ENCODE data around the gene FHOD3. TPM values are rescaled to one million over a fixed set of nuclear protein-coding genes. Genes with fewer than 3 reads are reported as not detected.

FHOD3 gene
- total and polyA plus RNA-seq, 4 donors: 0.57 to 1.3 (median 1.2) TPM; not detected in 1

GRCh38 chr18:36817039-36817438 is 519.5 kb downstream of the FHOD3 start:
- no peak for DNase-seq (ENCODE audit: low spot score)
- H3K4me3 ChIP-seq (ENCODE audit: low read depth in 1 of 3, low read length in 3 of 3): no peak overlapping the region
- TF ChIP-seq, protein P1, sequence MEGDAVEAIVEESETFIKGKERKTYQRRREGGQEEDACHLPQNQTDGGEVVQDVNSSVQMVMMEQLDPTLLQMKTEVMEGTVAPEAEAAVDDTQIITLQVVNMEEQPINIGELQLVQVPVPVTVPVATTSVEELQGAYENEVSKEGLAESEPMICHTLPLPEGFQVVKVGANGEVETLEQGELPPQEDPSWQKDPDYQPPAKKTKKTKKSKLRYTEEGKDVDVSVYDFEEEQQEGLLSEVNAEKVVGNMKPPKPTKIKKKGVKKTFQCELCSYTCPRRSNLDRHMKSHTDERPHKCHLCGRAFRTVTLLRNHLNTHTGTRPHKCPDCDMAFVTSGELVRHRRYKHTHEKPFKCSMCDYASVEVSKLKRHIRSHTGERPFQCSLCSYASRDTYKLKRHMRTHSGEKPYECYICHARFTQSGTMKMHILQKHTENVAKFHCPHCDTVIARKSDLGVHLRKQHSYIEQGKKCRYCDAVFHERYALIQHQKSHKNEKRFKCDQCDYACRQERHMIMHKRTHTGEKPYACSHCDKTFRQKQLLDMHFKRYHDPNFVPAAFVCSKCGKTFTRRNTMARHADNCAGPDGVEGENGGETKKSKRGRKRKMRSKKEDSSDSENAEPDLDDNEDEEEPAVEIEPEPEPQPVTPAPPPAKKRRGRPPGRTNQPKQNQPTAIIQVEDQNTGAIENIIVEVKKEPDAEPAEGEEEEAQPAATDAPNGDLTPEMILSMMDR (IDR thresholded peaks at IDR 0.05; ENCODE audit: low read depth, low read length, missing input control): no peak
- TF ChIP-seq, protein P2, sequence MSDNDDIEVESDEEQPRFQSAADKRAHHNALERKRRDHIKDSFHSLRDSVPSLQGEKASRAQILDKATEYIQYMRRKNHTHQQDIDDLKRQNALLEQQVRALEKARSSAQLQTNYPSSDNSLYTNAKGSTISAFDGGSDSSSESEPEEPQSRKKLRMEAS (IDR thresholded peaks at IDR 0.05): no peak
- no peak for TF ChIP-seq ATF3 (IDR thresholded peaks at IDR 0.05)
- TF ChIP-seq NR2F2 (IDR thresholded peaks at IDR 0.05): no peak
- TF ChIP-seq HNF4G (IDR thresholded peaks at IDR 0.05): no peak
- no peak for TF ChIP-seq JUND (IDR thresholded peaks at IDR 0.05)
- TF ChIP-seq RAD21 (IDR thresholded peaks at IDR 0.05): no peak
- no peak for TF ChIP-seq SP1 (IDR thresholded peaks at IDR 0.05)
- TF ChIP-seq RXRA (IDR thresholded peaks at IDR 0.05): no peak
- no peak for TF ChIP-seq HNF4A (conservative IDR thresholded peaks at IDR 0.05)
- no peak for TF ChIP-seq GABPA (IDR thresholded peaks at IDR 0.05 in 1 of 2, conservative IDR thresholded peaks at IDR 0.05 in 1 of 2)
- no peak for TF ChIP-seq EGR1 (IDR thresholded peaks at IDR 0.05; ENCODE audit: low read depth in 2 of 2)
- no peak for TF ChIP-seq FOXA1 (IDR thresholded peaks at IDR 0.05)
- TF ChIP-seq YY1 (IDR thresholded peaks at IDR 0.05): no peak
- 98% methylated on average over 1 of the region's 1 CpG for WGBS
- no peaks in the 10 kb centered on the region for H3K4me1 ChIP-seq (ENCODE audit: control insufficient read depth in 4 of 4, insufficient read depth in 4 of 4, low read length in 3 of 4)
- peaks cover 0 to 4% (median 3%) of the 10 kb centered on the region in 4 donors for H3K36me3 ChIP-seq (ENCODE audit: control insufficient read depth in 4 of 4, insufficient read depth in 3 of 4, low read depth in 1 of 4, low read length in 3 of 4)
- no peak overlapping the region for H3K9ac ChIP-seq (ENCODE audit: low read depth in 1 of 2, low read length in 2 of 2)
- no peaks in the 10 kb centered on the region for H3K27me3 ChIP-seq (ENCODE audit: control insufficient read depth in 4 of 4, insufficient read depth in 4 of 4, low read length in 3 of 4)
- H3K27ac ChIP-seq (ENCODE audit: low read depth in 1 of 2, low read length in 2 of 2): no peak overlapping the region
- no peaks in the 10 kb centered on the region for H3K9me3 ChIP-seq (ENCODE audit: control insufficient read depth in 4 of 4, low read length in 3 of 4)

GRCh38 chr18:36818652-36819051 is 521.1 kb downstream of the FHOD3 start:
- no peak overlapping the region for H3K27ac ChIP-seq (ENCODE audit: low read depth in 1 of 2, low read length in 2 of 2)
- H3K36me3 ChIP-seq (ENCODE audit: control insufficient read depth in 4 of 4, insufficient read depth in 3 of 4, low read depth in 1 of 4, low read length in 3 of 4): peaks cover 0 to 4% (median 3%) of the 10 kb centered on the region in 4 donors
- no peaks in the 10 kb centered on the region for H3K9me3 ChIP-seq (ENCODE audit: control insufficient read depth in 4 of 4, low read length in 3 of 4)
- WGBS: 98% methylated on average over 3 of the region's 3 CpGs
- H3K9ac ChIP-seq (ENCODE audit: low read depth in 1 of 2, low read length in 2 of 2): no peak overlapping the region
- no peak for DNase-seq (ENCODE audit: low spot score)
- no peak overlapping the region for H3K4me3 ChIP-seq (ENCODE audit: low read depth in 1 of 3, low read length in 3 of 3)
- H3K4me1 ChIP-seq (ENCODE audit: control insufficient read depth in 4 of 4, insufficient read depth in 4 of 4, low read length in 3 of 4): no peaks in the 10 kb centered on the region
- H3K27me3 ChIP-seq (ENCODE audit: control insufficient read depth in 4 of 4, insufficient read depth in 4 of 4, low read length in 3 of 4): no peaks in the 10 kb centered on the region
- no peak for TF ChIP-seq TAF1 (conservative IDR thresholded peaks at IDR 0.05)
- TF ChIP-seq, protein P3, sequence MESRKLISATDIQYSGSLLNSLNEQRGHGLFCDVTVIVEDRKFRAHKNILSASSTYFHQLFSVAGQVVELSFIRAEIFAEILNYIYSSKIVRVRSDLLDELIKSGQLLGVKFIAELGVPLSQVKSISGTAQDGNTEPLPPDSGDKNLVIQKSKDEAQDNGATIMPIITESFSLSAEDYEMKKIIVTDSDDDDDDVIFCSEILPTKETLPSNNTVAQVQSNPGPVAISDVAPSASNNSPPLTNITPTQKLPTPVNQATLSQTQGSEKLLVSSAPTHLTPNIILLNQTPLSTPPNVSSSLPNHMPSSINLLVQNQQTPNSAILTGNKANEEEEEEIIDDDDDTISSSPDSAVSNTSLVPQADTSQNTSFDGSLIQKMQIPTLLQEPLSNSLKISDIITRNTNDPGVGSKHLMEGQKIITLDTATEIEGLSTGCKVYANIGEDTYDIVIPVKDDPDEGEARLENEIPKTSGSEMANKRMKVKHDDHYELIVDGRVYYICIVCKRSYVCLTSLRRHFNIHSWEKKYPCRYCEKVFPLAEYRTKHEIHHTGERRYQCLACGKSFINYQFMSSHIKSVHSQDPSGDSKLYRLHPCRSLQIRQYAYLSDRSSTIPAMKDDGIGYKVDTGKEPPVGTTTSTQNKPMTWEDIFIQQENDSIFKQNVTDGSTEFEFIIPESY (IDR thresholded peaks at IDR 0.05): no peak

- Histone ChIP-seq H3K9ac (ENCODE audit: low read depth in 1 of 2, low read length in 2 of 2) (no peak overlapping the region), H3K4me3 (ENCODE audit: low read depth in 1 of 3, low read length in 3 of 3) (no peak overlapping the region), H3K4me1 (ENCODE audit: control insufficient read depth in 4 of 4, insufficient read depth in 4 of 4, low read length in 3 of 4) (no peaks in the 10 kb centered on the region), H3K27me3 (ENCODE audit: control insufficient read depth in 4 of 4, insufficient read depth in 4 of 4, low read length in 3 of 4) (no peaks in the 10 kb centered on the region), H3K36me3 (ENCODE audit: control insufficient read depth in 4 of 4, insufficient read depth in 3 of 4, low read depth in 1 of 4, low read length in 3 of 4) (peaks cover 0 to 4% (median 1%) of the 10 kb centered on the region in 4 donors), H3K27ac (ENCODE audit: low read depth in 1 of 2, low read length in 2 of 2) (no peak overlapping the region), H3K9me3 (ENCODE audit: control insufficient read depth in 4 of 4, low read length in 3 of 4) (no peaks in the 10 kb centered on the region)
- DNase-seq (ENCODE audit: low spot score): no peak
- TF ChIP-seq JUND (IDR thresholded peaks at IDR 0.05) (no peak), HNF4G (IDR thresholded peaks at IDR 0.05) (no peak), RXRA (IDR thresholded peaks at IDR 0.05) (no peak), NR2F2 (IDR thresholded peaks at IDR 0.05) (no peak), FOXA1 (IDR thresholded peaks at IDR 0.05) (no peak), FOXA2 (IDR thresholded peaks at IDR 0.05) (no peak), GABPA (IDR thresholded peaks at IDR 0.05 in 1 of 2, conservative IDR thresholded peaks at IDR 0.05 in 1 of 2) (no peak), EGR1 (IDR thresholded peaks at IDR 0.05; ENCODE audit: low read depth in 2 of 2) (no peak), TAF1 (conservative IDR thresholded peaks at IDR 0.05) (no peak), YY1 (IDR thresholded peaks at IDR 0.05) (no peak), HNF4A (conservative IDR thresholded peaks at IDR 0.05) (no peak)
- TF ChIP-seq, protein P3 (IDR thresholded peaks at IDR 0.05): no peak
- TF ChIP-seq, protein P2 (IDR thresholded peaks at IDR 0.05): no peak
- TF ChIP-seq, protein P4, sequence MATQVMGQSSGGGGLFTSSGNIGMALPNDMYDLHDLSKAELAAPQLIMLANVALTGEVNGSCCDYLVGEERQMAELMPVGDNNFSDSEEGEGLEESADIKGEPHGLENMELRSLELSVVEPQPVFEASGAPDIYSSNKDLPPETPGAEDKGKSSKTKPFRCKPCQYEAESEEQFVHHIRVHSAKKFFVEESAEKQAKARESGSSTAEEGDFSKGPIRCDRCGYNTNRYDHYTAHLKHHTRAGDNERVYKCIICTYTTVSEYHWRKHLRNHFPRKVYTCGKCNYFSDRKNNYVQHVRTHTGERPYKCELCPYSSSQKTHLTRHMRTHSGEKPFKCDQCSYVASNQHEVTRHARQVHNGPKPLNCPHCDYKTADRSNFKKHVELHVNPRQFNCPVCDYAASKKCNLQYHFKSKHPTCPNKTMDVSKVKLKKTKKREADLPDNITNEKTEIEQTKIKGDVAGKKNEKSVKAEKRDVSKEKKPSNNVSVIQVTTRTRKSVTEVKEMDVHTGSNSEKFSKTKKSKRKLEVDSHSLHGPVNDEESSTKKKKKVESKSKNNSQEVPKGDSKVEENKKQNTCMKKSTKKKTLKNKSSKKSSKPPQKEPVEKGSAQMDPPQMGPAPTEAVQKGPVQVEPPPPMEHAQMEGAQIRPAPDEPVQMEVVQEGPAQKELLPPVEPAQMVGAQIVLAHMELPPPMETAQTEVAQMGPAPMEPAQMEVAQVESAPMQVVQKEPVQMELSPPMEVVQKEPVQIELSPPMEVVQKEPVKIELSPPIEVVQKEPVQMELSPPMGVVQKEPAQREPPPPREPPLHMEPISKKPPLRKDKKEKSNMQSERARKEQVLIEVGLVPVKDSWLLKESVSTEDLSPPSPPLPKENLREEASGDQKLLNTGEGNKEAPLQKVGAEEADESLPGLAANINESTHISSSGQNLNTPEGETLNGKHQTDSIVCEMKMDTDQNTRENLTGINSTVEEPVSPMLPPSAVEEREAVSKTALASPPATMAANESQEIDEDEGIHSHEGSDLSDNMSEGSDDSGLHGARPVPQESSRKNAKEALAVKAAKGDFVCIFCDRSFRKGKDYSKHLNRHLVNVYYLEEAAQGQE (IDR thresholded peaks at IDR 0.05): no peak
Measured at GRCh38 chr18:36819621-36820020, 522.1 kb downstream of the FHOD3 start.
